ENCODE data around the gene TMEM272.

Gene TMEM272

GRCh38 chr13:51844862-51845573, at the start of gene TMEM272:
TMEM272 (minus strand) TSS chr13:51845177; CDS start chr13:51838530, 6,647 bp downstream.
- peak; percentile 31 for DNase-seq

GRCh38 chr13:51894239-51894638, 49.3 kb upstream of the TMEM272 start:
- DNase-seq: no peak

GRCh38 chr13:51892657-51893056, 47.7 kb upstream of the TMEM272 start:
- DNase-seq: no peak

- no peak for DNase-seq
Observed at GRCh38 chr13:51887468-51887867, 42.5 kb upstream of the TMEM272 start.

- DNase-seq: no peak
Observed at GRCh38 chr13:51885651-51886050, 40.7 kb upstream of the TMEM272 start.

- DNase-seq: no peak
Observed at GRCh38 chr13:51883226-51883600, 38.2 kb upstream of the TMEM272 start.

GRCh38 chr13:51882570-51883225, 37.7 kb upstream of the TMEM272 start:
- no peak for DNase-seq

GRCh38 chr13:51881296-51881695, 36.3 kb upstream of the TMEM272 start:
- no peak for DNase-seq

- DNase-seq: no peak
Observed at GRCh38 chr13:51879133-51879532, 34.2 kb upstream of the TMEM272 start.

GRCh38 chr13:51874651-51875050, 29.7 kb upstream of the TMEM272 start:
- DNase-seq: no peak

GRCh38 chr13:51873837-51874236, 28.9 kb upstream of the TMEM272 start:
- no peak for DNase-seq

GRCh38 chr13:51873117-51873798, 28.3 kb upstream of the TMEM272 start:
- no peak for DNase-seq

GRCh38 chr13:51870616-51871015, 25.6 kb upstream of the TMEM272 start:
- no peak for DNase-seq

GRCh38 chr13:51869916-51870315, 24.9 kb upstream of the TMEM272 start:
- no peak for DNase-seq

GRCh38 chr13:51867062-51867461, 22.1 kb upstream of the TMEM272 start:
- DNase-seq: no peak

- no peak for DNase-seq
Observed at GRCh38 chr13:51865838-51866237, 20.9 kb upstream of the TMEM272 start.

- DNase-seq: no peak
Observed at GRCh38 chr13:51862957-51863356, 18.0 kb upstream of the TMEM272 start.

- DNase-seq: no peak
Observed at GRCh38 chr13:51861723-51862300, 16.8 kb upstream of the TMEM272 start, which contains the start of gene CCDC70. CCDC70 (plus strand) TSS chr13:51861969; CDS start chr13:51865412, 3,443 bp downstream.

- DNase-seq: no peak
Observed at GRCh38 chr13:51858433-51859247, 13.7 kb upstream of the TMEM272 start.

GRCh38 chr13:51856998-51857397, 12.0 kb upstream of the TMEM272 start:
- DNase-seq: no peak

GRCh38 chr13:51856027-51856736, 11.2 kb upstream of the TMEM272 start:
- DNase-seq: no peak

All from midbrain (tissue), 1 donor.